H7 (cell line): ENCODE data around the gene BLOC1S4. TPM values are rescaled to one million over a fixed set of nuclear protein-coding genes. Genes with fewer than 3 reads are reported as not detected.
A peak's percentile ranks its signal among the peaks of the same experiment; 100 is the strongest.

Experiments
- DNase-seq: peaks from one replicate; pipeline ENCODE4 v3.0.0; 2012
- H3K27me3 ChIP-seq: 2 replicates; pipeline ENCODE4 v1.6.0; 2011; ENCODE audit warnings: mild to moderate bottlenecking, low read length; ENCODE audit not compliant: control insufficient read depth, insufficient read depth
- H3K36me3 ChIP-seq: replicated peaks from 2 replicates; pipeline ENCODE4 v1.5.1; 2011; ENCODE audit warnings: low read length; ENCODE audit not compliant: control insufficient read depth, insufficient read depth
- H3K4me3 ChIP-seq: 2 replicates; pipeline ENCODE4 v1.5.1; 2011; ENCODE audit warnings: low read depth, mild to moderate bottlenecking, control low read depth, low read length, moderate library complexity; ENCODE audit not compliant: insufficient read depth
- total RNA-seq: library from RNA; depleted of rRNA; stranded (reverse); fragments of >200 nt; shearing (Covaris generic); gene quantifications from 2 replicates; pipeline ENCODE4 v1.2.3, GENCODE V29; 2014

Gene BLOC1S4
- total RNA-seq, 1 experiment from 2014 or later, result 39.7 TPM

DNA sequence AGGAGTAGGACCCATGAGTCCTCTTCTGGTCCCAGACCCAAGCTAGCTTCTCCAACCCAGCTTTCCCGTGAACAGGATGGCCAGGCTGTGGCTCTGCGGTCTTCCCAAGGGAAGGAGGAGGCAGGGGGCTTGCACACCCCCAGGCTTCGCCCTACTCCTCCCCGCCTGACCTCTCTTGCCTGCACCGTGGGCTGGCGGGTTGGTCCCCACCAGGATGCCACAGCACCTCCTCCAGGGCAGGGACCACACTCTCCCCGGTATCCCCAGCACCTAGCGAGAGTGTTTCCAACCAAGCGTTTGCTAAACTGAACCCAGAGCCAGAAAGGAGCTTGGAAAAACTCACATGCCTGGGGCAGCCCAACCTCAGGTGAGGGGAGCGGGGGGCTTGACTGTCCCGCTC lies 31.3 kb upstream of the BLOC1S4 start:
- Histone ChIP-seq H3K27me3 (no peaks in the 10 kb centered on the region), H3K36me3 (no peaks in the 10 kb centered on the region), H3K4me3 (no peak overlapping the region)
- peak; percentile 54 for DNase-seq

DNA sequence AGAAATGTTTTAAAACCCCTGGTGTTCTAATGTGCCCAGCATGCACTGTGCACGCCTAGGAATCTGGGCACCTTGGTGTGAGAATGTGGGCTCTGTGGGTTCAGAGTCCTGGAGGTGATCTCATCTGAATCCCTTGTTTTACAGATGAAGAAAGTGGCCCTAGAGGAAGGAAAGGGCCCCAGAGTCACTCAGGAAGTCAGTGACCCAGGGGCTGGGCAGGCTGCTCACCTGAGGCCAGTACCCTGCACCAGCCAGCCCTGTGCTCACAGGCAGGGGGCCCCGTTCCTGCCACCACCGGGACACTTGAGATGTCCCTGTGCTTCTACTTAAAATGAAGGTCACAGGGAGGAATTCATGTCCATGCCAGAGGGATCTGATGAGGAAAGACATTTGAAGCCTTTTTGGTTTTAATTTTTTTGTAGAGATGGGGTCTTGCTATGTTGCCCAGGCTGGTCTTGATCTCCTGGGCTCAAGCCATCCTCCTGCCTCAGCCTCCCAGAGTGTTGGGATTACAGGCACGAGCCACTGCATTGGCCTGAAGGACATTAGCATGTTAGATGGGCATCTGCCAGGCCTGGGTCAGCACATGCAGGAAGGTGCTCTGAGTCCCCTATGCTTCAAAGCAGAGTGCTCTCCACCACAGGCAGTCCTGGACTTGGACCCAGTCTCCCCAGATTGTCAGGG lies 29.7 kb upstream of the BLOC1S4 start:
- H3K4me3 ChIP-seq, result no peak overlapping the region
- DNase-seq, result no peak
- no peaks in the 10 kb centered on the region for H3K27me3 ChIP-seq
- no peaks in the 10 kb centered on the region for H3K36me3 ChIP-seq

GRCh38 chr4:6687947-6688878 lies 27.8 kb upstream of the BLOC1S4 start:
- Histone ChIP-seq H3K4me3 (no peak overlapping the region), H3K27me3 (no peaks in the 10 kb centered on the region), H3K36me3 (no peaks in the 10 kb centered on the region)
- peak; percentile 55 for DNase-seq

GRCh38 chr4:6688879-6689505 lies 27.0 kb upstream of the BLOC1S4 start:
- Histone ChIP-seq H3K27me3 (no peaks in the 10 kb centered on the region), H3K4me3 (no peak overlapping the region), H3K36me3 (no peaks in the 10 kb centered on the region)
- DNase-seq, result peak; percentile 83

- H3K36me3 ChIP-seq, result no peaks in the 10 kb centered on the region
- no peak for DNase-seq
- H3K27me3 ChIP-seq, result no peaks in the 10 kb centered on the region
- no peak overlapping the region for H3K4me3 ChIP-seq
Measured at GRCh38 chr4:6689506-6689960, 26.4 kb upstream of the BLOC1S4 start.

GRCh38 chr4:6692379-6692778 lies 23.6 kb upstream of the BLOC1S4 start:
- no peaks in the 10 kb centered on the region for H3K27me3 ChIP-seq
- DNase-seq, result peak; percentile 10
- H3K36me3 ChIP-seq, result no peaks in the 10 kb centered on the region
- no peak overlapping the region for H3K4me3 ChIP-seq

- Histone ChIP-seq H3K4me3 (no peak overlapping the region), H3K27me3 (no peaks in the 10 kb centered on the region), H3K36me3 (no peaks in the 10 kb centered on the region)
- DNase-seq, result peak; percentile 6
Measured at GRCh38 chr4:6692806-6693205, 23.2 kb upstream of the BLOC1S4 start.

DNA sequence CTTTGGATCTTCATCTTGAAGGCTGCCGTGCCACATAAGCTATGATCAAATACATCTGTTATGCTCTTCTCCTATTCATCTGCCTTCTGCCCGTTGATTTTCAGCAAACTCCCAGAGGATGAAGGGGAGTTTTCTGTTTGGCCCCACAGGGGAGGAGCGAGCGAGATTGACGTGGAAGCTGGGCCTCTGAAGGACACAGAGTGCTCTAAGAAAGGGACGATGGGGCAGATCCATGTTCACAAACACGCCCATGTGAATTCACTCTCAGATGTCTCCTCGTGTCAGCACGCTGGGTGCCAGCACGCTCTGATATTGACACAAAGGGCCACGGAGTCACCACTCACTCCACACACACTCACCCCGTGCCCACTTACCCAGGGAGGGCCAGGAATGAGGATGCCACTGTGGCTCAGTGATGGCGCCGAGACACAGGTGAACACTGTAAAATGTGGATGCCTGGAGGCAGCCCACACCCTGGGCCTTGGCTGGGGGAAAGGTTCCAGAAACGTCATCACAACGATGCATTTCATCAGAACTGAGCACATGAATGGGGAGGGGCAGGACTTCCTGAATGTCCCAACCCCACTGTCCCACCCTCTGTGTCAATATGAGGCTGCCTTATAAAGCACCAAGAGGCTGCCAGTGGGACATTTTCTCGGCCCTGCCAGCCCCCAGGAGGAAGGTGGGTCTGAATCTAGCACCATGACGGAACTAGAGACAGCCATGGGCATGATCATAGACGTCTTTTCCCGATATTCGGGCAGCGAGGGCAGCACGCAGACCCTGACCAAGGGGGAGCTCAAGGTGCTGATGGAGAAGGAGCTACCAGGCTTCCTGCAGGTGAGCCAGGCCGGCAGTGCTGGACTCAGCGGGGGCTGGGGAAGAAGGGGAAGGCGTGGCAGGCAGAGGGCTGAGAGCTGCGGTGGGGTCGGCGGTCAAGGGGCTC lies 22.5 kb upstream of the BLOC1S4 start, which contains the start of gene S100P:
TSS of gene S100P (plus strand) at position 648 of the 946 bp plus-strand sequence. CDS start at position 703, 55 bp downstream.
- Histone ChIP-seq H3K36me3 (no peaks in the 10 kb centered on the region), H3K27me3 (no peaks in the 10 kb centered on the region), H3K4me3 (no peak within 1 kb of the TSS)
- peak; percentile 15 for DNase-seq

- no peaks in the 10 kb centered on the region for H3K36me3 ChIP-seq
- DNase-seq, result peak; percentile 43
- no peaks in the 10 kb centered on the region for H3K27me3 ChIP-seq
- H3K4me3 ChIP-seq, result no peak overlapping the region
Measured at GRCh38 chr4:6694177-6694901, 21.6 kb upstream of the BLOC1S4 start.

GRCh38 chr4:6695660-6696610 lies 20.0 kb upstream of the BLOC1S4 start:
- Histone ChIP-seq H3K4me3 (no peak overlapping the region), H3K27me3 (no peaks in the 10 kb centered on the region), H3K36me3 (no peaks in the 10 kb centered on the region)
- peak; percentile 36 for DNase-seq

GRCh38 chr4:6696611-6697010 lies 19.4 kb upstream of the BLOC1S4 start:
- no peaks in the 10 kb centered on the region for H3K27me3 ChIP-seq
- no peak overlapping the region for H3K4me3 ChIP-seq
- H3K36me3 ChIP-seq, result no peaks in the 10 kb centered on the region
- DNase-seq, result no peak

DNA sequence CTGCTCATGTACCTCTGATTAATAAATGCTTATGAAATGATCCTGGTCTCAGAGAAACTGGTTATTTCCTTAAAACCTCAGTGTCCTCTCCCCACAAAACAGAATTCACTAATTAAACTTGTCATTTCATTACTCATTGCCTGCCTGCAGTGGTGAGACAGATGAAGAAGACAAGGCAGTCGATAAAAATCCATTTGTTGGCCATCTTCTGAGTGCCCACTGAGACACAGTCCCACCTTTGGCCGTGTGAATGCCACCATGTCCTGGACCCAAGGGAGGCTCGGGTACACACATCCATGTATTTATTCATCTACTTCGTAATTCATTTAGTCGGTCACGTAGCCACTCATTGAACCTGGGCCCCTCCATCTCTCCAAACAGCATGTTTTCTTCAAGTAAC lies 18.8 kb upstream of the BLOC1S4 start:
- DNase-seq, result no peak
- no peak overlapping the region for H3K4me3 ChIP-seq
- no peaks in the 10 kb centered on the region for H3K27me3 ChIP-seq
- H3K36me3 ChIP-seq, result no peaks in the 10 kb centered on the region
